Nephron progenitor cell (in vitro differentiated cells): ENCODE data around the gene KANSL1.

Experiments
- DNase-seq: peaks from one replicate; pipeline ENCODE4 v3.0.0; 2021
- H3K27ac Mint-ChIP-seq: 2 replicates; pipeline ENCODE4 v1.8.0; 2021; ENCODE audit warnings: mild to moderate bottlenecking, moderate library complexity, mixed read lengths
- H3K27me3 Mint-ChIP-seq: 2 replicates; pipeline ENCODE4 v1.8.0; 2021; ENCODE audit warnings: mild to moderate bottlenecking, low read depth, mixed read lengths; ENCODE audit not compliant: poor library complexity
- H3K36me3 Mint-ChIP-seq: 2 replicates; pipeline ENCODE4 v1.8.0; 2021; ENCODE audit warnings: low read depth, mixed read lengths
- H3K4me1 Mint-ChIP-seq: 2 replicates; pipeline ENCODE4 v1.8.0; 2021; ENCODE audit warnings: mixed read lengths
- H3K4me3 Mint-ChIP-seq: 2 replicates; pipeline ENCODE4 v1.8.0; 2021; ENCODE audit warnings: mild to moderate bottlenecking, moderate library complexity, mixed read lengths
- H3K9me3 Mint-ChIP-seq: 2 replicates; pipeline ENCODE4 v1.8.0; 2021; ENCODE audit warnings: mild to moderate bottlenecking, moderate library complexity, mixed read lengths
- CTCF ChIP-seq: fragments of 200-600 bp; sonication (generic); IDR thresholded peaks from 2 replicates; pipeline ENCODE4 v1.5.0; 2021; ENCODE audit warnings: antibody characterized with exemption

KANSL1 gene

DNA sequence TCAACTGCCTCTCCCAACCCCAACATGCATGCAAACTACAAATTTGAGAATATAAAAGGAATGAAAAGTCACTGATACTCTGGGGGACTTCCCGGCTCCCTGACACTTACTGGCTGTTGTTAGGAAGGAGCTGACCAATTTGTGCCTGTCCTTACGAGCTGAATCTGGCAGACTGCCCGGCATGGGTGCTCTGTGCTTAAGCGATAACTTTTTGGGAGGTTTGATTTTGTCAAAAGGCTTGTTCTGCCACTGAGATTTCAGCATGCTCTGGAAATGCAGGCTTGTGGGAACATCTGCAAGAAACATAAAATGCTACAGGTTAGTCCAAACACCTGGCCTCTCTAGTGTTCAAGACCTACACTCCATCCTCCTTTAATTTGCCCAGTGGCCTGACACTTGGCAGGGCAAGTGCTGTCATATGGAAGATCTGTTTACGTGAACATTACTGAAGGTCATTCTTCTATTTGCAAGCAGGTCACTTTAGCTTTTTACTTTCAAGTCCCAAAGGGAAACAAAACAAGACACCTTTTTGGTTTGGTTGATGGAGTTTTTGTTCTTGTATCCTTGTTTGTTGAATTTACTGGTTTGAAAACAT lies 153.5 kb downstream of the KANSL1 start:
- H3K27me3 Mint-ChIP-seq = no peaks in the 10 kb centered on the region
- no peaks in the 10 kb centered on the region for H3K4me1 Mint-ChIP-seq
- H3K9me3 Mint-ChIP-seq = no peaks in the 10 kb centered on the region
- no peak for DNase-seq
- no peak overlapping the region for H3K4me3 Mint-ChIP-seq
- peaks cover 79% of the 10 kb centered on the region for H3K36me3 Mint-ChIP-seq
- H3K27ac Mint-ChIP-seq = no peak overlapping the region
- TF ChIP-seq CTCF = no peak

DNA sequence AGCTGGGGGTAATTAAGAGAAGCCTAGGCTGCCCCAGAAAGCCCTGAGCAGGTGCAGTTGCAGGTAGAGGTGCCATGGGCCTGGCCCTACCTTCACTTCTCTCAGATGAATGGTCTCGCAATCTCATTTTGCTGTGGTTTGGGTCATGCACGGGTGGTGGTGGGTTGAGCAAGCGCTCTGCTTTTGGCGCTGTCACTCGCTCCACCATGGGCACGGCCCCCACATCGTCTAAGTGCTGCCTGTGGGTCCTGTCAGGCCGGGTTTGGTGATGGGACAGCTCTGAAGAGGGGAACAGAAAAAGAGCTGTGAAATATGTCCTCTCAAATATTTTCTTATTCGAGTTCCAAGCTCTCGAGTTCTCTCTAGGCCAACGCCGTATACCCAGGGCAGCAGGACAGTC lies 154.3 kb downstream of the KANSL1 start:
- Mint-ChIP-seq H3K27ac (no peak overlapping the region), H3K4me1 (no peaks in the 10 kb centered on the region), H3K36me3 (peaks cover 81% of the 10 kb centered on the region), H3K4me3 (no peak overlapping the region), H3K27me3 (no peaks in the 10 kb centered on the region), H3K9me3 (no peaks in the 10 kb centered on the region)
- DNase-seq = no peak
- no peak for TF ChIP-seq CTCF

DNA sequence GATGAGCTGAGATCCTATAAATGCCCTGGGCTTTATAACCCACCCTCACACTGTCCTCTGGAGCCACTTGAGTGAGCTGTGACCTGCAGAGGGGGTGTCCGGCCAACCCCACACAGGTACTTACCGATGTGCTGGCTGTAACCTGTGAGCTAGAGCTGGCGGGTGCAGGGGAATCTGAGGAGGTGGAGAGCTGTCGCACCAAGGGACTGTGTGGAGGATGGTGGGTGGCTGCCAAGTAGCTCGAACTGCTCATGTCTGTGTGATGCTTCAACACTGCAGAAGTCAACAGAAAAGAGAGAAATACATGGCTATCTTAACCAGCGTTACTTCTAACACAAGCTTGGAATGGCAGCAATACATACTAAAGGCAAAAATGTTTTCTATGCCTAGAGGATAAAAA lies 154.8 kb downstream of the KANSL1 start:
- H3K4me1 Mint-ChIP-seq = no peaks in the 10 kb centered on the region
- H3K9me3 Mint-ChIP-seq = no peaks in the 10 kb centered on the region
- H3K27me3 Mint-ChIP-seq = no peaks in the 10 kb centered on the region
- peak overlapping the region; percentile 75 for H3K27ac Mint-ChIP-seq
- DNase-seq = no peak
- H3K4me3 Mint-ChIP-seq = no peak overlapping the region
- peaks cover 80% of the 10 kb centered on the region for H3K36me3 Mint-ChIP-seq
- TF ChIP-seq CTCF = no peak

GRCh38 chr17:46037722-46038255 lies 155.4 kb downstream of the KANSL1 start:
- H3K9me3 Mint-ChIP-seq = no peaks in the 10 kb centered on the region
- DNase-seq = no peak
- peak overlapping the region; percentile 75 for H3K27ac Mint-ChIP-seq
- H3K27me3 Mint-ChIP-seq = no peaks in the 10 kb centered on the region
- H3K4me1 Mint-ChIP-seq = no peaks in the 10 kb centered on the region
- H3K4me3 Mint-ChIP-seq = no peak overlapping the region
- H3K36me3 Mint-ChIP-seq = peaks cover 81% of the 10 kb centered on the region
- TF ChIP-seq CTCF = no peak

DNA sequence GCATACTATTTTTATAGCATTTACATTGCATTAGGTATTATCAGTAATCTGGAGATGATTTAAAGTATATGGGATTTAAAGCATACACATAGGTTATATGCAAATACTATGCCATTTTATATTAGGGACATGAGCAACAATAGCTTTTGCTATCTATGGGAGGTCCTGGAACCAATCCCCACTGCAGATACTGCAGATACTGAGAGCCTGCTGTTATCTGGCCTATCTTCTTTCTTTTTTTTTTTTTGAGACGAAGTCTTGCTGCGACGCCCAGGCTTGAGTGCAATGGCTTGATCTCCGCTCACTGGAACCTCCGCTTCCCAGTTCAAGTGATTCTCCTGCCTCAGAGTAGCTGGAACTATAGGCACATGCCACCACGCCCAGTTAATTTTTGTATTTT lies 156.7 kb downstream of the KANSL1 start:
- TF ChIP-seq CTCF = no peak
- Mint-ChIP-seq H3K36me3 (peaks cover 89% of the 10 kb centered on the region), H3K27me3 (no peaks in the 10 kb centered on the region), H3K9me3 (no peaks in the 10 kb centered on the region), H3K4me3 (no peak overlapping the region), H3K27ac (peak overlapping the region; percentile 70), H3K4me1 (no peaks in the 10 kb centered on the region)
- DNase-seq = no peak

DNA sequence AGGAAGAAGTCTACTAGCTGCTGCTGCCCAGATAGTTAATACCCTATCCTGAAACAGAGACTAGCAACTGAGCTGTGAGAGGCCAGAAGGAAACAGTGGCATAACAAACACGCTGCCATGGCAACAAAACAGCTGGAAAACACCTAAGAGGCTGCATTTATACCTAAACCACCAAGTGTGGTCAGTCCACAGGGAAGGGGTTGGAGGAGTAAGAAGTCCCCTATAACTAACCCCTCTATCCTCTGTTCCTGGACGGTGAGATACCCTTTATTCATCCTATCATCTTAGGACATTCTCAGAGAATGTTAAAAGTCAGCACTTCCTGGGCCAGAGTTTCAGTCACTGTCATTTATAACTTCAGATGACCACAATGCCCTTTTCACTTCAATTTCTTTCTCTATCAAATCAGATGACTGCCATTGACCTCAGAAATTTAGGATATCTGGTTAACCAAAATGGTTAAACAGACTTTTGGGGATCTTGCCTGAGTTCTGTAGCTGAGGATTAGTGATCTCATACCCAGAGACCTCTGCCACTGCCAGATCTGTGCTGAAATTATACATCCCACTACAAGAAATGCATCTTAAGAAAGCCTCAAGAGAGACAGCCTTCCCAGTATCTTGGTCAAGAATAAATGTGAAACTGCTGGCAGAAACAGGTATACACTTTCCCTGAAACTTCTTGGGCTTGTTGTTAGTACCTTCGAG lies 158.0 kb downstream of the KANSL1 start:
- peaks cover 91% of the 10 kb centered on the region for H3K36me3 Mint-ChIP-seq

More for the DNA sequence above, 158.0 kb downstream of the KANSL1 start:
- H3K4me3 Mint-ChIP-seq = no peak overlapping the region
- no peaks in the 10 kb centered on the region for H3K9me3 Mint-ChIP-seq
- peak overlapping the region; percentile 3 for H3K27ac Mint-ChIP-seq
- no peaks in the 10 kb centered on the region for H3K27me3 Mint-ChIP-seq
- no peak for TF ChIP-seq CTCF
- no peaks in the 10 kb centered on the region for H3K4me1 Mint-ChIP-seq
- DNase-seq = no peak
